AG09309 (cell line): Measurements from ENCODE around the gene PHACTR3.

Experiments
- DNase-seq: peaks from one replicate; pipeline ENCODE4 v3.0.0-alpha.2; 2010; ENCODE audit warnings: low read depth
- H3K4me3 ChIP-seq: 2 replicates; pipeline ENCODE4 v1.5.1; 2011; ENCODE audit warnings: mild to moderate bottlenecking, low read depth, low read length, moderate library complexity; ENCODE audit not compliant: control insufficient read depth
- TF ChIP-seq, protein P1 (sequence below): IDR thresholded peaks from 2 replicates; pipeline ENCODE4 v1.5.1; 2011; ENCODE audit warnings: mild to moderate bottlenecking, low read depth, low read length, inconsistent platforms; ENCODE audit not compliant: insufficient read depth, control insufficient read depth; ENCODE audit errors: missing control alignments

PHACTR3 gene

GRCh38 chr20:59820204-59821041, 216.1 kb downstream of the PHACTR3 start:
- DNase-seq = no peak
- TF ChIP-seq, protein P1, sequence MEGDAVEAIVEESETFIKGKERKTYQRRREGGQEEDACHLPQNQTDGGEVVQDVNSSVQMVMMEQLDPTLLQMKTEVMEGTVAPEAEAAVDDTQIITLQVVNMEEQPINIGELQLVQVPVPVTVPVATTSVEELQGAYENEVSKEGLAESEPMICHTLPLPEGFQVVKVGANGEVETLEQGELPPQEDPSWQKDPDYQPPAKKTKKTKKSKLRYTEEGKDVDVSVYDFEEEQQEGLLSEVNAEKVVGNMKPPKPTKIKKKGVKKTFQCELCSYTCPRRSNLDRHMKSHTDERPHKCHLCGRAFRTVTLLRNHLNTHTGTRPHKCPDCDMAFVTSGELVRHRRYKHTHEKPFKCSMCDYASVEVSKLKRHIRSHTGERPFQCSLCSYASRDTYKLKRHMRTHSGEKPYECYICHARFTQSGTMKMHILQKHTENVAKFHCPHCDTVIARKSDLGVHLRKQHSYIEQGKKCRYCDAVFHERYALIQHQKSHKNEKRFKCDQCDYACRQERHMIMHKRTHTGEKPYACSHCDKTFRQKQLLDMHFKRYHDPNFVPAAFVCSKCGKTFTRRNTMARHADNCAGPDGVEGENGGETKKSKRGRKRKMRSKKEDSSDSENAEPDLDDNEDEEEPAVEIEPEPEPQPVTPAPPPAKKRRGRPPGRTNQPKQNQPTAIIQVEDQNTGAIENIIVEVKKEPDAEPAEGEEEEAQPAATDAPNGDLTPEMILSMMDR = no peak

GRCh38 chr20:59821201-59821600, 216.9 kb downstream of the PHACTR3 start:
- no peak overlapping the region for H3K4me3 ChIP-seq
- DNase-seq = no peak
- TF ChIP-seq, protein P1 = no peak

More at GRCh38 chr20:59820204-59821041, 216.1 kb downstream of the PHACTR3 start:
- H3K4me3 ChIP-seq = no peak overlapping the region

- TF ChIP-seq, protein P1 = no peak
- DNase-seq = no peak
- H3K4me3 ChIP-seq = no peak overlapping the region
Observed at GRCh38 chr20:59821788-59822187, 217.4 kb downstream of the PHACTR3 start.

DNA sequence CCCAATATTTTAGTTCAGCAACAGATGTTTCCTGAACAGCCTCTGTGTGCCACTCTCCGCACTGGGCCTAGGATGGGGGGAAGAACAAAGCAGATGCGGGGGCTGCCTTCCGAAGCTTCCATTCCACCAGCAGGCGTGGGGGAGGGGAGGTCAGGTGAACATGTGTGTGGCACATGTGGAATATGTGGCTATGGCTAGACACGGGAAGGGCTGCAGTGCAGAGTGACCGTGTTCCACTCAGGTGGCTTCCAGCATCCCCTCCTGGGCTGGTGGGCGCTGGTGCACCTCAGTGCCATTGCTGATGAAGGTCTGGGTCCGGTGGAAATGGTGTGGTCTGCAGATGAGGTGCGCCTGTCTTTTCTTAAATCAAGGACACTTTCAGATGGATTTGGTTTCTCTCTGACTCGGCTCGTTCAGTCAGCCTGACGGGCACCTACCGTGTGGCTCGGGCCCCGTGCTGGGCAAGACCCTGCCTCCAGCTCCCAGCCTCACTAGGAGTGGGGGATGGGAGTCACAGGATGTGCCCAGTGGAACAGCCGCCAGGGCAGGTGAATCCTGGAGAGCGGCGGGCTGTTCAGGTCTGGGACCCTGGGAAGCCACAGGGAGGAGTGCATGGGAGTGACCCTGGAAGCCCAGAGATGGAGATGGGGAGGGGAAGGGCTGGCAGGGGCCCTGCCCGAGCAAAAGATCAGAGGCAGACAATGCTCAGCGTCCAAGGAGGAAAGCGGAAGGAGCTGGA, 218.1 kb downstream of the PHACTR3 start:
- TF ChIP-seq, protein P1 = no peak
- no peak overlapping the region for H3K4me3 ChIP-seq
- no peak for DNase-seq

GRCh38 chr20:59823030-59823423, 218.7 kb downstream of the PHACTR3 start:
- TF ChIP-seq, protein P1 = no peak
- H3K4me3 ChIP-seq = no peak overlapping the region
- no peak for DNase-seq

DNA sequence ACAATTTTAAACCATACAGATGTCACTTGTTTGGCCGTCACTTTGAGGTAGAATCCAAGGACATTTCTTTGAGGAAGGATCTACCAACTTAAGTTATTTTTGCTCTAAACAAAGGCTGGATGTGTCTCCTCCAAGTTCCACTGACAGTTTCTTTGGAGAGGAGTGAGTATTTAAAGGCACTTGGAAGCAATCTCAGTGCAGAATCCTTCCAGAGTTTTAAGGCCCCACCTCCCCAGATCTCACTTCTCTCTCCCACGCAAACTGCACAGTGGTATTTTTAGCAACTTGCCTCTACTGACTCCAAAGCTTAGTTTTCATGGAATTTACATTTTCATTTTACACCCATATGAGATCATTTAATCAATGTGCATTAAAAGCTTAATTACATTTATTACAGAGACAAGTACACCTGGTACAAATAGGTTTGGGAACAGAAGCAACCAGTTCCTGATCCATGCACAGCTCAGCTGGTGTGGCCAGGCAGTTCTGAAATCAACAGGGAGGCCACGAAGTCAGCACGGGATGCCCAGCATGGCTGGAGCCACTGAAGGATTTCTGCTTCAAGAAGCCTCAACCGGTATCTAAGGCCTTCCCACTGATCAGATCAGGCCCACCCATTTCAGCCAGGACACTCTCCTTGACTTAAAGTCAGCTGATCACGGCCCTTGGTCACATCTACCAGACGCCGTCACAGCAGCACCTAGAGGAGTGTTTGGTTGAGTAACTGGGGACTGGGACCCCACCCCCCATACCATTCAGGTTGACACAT, 219.3 kb downstream of the PHACTR3 start:
- no peak overlapping the region for H3K4me3 ChIP-seq
- no peak for DNase-seq
- TF ChIP-seq, protein P1 = no peak
